ENCODE data around the gene NAA50.

Gene NAA50

DNA sequence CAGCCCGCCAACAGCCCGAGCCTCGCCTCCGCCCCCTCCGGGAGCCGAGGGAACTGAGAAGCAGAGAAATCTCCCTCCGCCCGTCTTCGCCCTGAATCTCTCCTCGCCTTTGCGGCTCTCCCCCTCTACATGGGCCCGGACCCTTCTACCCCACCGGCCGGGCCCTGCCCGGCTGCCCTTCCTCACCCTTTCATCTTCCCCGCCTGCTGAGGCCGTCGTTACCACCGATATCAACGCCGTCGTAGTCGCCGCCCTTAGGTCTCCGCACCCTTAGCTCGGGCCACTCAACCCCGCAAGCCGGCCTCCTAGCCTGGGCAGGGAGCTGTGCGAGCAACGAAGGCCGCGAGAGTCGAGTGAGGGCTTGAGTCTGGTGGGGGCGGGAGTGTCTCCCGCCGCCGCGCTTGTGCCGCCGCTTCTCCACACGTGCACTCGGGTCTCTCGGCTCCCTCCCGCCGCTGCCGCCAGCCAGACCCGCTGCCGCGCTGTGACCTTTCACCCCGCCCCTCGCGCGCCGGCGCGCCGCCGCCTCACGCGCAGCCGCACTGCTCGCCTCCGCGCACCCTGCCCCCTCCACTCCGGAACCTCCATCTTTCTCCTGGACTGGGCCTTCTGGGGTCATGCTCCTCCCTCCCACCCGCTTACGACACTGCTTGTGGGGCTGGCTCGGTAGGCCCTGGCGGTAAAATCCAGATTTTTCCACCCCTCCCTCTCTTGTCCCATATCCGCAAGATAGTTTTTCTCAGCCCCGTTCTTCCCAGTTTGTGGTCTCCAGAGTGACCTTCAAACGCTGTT is at the start of gene NAA50:
Gene NAA50, minus strand, starts transcription at position 494 of the 792 bp plus-strand sequence. Its CDS starts 300 bp downstream, at position 194.
- DNase-seq, result peak; percentile 82

DNA sequence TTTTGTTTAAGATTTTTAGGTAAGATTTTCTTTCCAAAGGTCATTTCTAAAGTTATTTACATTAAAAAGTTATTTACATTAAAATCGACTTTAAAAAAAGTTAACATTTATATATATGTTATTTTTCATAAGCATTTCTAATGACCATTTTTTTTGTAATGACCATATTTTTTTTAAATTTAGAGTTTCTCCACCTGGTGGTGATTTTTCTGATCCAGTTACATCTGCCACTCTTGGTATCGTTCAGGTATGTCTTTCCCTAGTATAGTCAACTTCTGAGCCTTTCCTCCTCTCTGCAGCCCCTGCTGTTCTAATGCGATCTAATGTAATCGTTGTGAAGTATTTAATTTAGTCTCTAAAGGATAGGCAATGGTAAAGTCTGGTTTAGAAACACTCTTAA is 49.6 kb upstream of the NAA50 start:
- DNase-seq, result no peak

DNA sequence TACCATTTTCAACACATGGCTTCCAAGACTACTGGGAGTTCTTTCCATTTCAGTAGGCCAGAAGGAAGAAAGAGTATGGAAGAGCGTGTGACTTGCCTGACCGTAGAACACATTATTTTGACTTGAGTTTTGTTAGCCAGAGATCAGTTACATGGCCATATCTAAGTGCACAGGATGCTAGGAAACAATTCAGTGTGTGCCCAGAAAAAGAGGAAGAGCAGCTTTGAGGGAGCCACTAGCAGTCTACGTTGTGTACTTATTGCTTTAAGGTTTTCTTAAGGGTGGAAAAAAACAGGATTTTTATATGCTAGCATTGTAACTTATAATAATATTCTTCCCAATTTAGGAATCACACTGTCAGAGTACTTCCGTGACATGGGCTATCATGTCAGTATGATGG is 48.5 kb upstream of the NAA50 start:
- DNase-seq, result no peak

DNA sequence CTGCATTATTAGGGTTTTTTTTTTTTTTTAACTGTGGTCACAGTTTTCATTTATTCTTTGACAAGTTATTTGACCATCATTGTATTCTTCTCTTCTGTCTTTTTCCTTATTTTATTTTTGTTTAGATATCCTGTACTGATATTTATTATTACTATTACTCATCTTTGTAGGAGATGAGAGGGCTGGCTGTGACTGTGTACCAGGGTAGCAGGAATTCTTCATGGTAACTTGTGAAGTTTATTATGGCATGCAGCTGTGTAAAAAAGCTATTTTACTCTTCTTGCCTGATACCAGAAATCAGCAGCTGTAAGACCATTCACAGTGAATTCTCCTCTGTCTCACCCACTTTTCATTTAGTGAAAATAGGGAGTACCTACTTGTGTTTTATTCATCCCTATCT is 45.3 kb upstream of the NAA50 start:
- DNase-seq, result no peak

DNA sequence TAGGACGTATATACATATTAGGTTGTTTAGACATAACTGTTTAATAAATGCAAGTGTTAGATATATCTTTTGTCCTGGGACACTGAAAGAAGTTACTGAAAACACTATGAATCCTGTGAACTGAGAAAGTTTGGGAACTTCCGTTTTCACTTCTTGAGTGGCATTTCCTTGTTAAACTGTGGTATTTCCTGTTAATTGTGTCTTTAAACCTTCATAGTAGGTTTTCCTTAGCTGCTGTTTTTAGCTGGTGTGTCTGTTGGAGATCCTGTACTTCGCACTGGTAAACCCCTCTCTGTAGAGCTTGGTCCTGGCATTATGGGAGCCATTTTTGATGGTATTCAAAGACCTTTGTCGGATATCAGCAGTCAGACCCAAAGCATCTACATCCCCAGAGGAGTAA is 37.9 kb upstream of the NAA50 start:
- DNase-seq, result no peak

DNA sequence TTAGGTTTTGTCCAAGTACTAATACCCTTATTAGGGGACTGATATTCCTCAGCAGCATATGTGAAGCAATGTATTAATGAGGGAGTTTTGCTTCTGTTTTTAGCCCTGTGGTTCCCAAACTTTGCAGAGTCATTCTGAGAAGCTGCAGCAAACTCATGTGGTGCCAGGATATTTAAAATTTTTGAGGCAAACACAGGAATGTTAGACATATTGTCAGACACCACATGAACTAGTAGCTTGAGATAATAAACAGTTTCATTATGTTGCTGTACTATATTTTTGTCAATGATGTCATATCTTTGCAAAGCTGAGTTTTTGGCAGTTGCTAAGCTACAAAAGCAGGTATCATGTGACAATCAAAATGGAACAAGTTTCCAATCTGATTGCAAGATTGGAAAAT is 37.4 kb upstream of the NAA50 start:
- no peak for DNase-seq

DNA sequence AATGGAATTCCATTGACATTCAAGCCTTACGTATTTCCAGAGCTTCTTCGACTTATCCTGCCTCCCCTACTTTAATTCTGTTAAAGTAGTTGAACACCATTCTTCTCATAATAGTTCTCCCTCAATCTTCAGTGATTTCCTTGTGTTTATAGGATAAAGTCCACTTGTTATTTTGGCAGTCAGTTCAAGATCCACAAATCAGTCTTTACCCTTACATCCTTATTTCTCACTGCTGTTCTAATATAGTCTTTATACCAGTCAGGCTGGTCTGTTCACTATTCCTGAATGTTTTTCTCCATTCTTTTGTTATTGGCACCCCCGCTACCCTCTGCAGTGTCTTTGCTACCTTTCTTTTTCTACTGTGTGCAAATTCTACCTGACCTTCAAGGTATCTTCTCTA is 30.5 kb upstream of the NAA50 start:
- DNase-seq, result no peak

DNA sequence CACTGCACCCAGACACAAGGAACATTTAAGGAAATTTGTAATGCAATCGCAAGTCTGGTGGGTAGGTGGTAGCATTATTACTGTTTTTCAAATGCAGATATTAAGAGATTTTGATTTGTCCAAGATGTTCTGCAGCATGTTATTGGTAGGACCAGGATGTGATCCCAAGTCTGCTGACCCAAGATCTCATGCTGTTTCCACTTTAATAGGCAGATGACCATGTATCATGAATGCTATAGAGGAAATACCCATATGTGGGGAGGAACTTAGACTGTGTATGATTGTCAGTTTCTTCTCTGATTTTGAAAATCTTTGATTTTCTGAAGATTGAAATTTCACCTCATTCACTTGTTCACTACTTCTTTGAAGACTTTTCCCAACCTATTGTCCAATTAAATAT is 29.5 kb upstream of the NAA50 start:
- DNase-seq, result no peak

DNA sequence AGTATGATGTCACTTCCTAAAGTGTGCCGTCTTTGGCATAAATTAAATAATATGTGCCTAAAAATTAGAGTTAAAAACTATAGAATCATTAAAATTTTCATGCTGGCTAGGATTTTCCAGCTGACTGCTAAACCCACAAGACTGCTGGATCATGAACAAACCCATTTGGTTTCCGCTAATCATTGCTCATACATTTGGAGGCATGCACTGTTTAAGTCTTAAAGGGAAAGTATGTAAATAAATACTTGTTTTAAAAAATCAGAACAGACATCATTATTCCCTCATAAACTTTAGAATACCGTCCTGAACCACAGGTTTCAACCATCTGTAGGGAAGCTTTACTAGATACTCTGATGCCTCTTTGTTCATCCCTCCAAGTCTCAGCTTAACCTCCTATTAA is 27.3 kb upstream of the NAA50 start:
- DNase-seq, result no peak

DNA sequence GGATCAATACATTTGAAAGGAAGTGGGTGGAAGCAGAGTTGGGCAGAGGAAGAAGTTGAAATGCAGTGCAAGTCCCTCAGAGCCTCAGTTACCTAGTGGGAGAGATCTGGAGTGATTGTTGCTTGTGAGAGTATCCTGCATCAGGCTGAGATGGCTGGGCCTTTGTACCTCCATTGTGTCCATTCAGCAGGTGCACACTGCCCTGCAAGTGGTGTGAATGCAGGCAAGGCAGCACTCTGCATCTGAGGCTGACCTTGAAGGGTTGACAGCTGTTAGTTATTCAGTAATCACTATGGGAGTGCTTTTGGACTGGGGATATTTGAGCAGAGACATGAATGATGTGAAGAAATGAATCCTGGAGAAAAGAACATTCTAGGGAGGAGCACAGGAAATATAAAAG is 25.9 kb upstream of the NAA50 start:
- no peak for DNase-seq

DNA sequence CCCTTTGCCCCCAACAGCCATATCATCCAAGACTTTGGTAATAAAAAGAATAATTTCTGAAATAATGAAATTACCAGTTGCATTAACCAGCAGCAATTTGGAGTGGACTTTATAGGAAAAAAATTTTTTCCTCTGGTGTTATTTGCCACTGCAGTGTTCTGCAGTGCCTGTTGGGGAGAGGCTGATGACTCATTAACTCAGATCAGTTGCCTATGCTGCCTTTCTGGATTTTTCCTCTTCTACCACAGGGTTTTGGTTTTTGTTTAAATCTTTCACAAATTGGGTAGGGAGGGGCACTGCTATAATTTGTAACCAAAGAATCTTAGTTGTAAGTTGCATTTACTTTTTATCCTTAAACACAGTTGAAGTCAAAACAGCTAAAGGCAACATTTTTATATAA is 23.5 kb upstream of the NAA50 start:
- no peak for DNase-seq

DNA sequence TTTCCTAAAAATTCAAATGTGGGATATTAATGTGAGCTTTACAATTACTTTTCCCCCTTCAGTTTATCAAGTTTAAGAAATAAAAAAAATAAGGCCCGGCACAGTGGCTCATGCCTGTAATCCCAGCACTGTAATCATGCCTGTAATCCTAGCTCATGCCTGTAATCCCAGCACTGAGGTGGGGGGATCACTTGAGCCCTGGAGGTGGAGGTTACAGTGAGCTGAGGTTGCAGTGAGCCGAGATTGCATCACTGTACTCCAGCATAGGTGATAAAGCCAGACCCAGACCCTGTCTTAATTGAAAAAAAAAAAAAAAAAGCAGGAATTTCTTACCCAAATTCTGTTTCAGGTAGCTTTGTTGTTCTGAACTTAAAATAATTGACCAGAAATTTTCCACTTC is 18.6 kb upstream of the NAA50 start:
- DNase-seq, result no peak

DNA sequence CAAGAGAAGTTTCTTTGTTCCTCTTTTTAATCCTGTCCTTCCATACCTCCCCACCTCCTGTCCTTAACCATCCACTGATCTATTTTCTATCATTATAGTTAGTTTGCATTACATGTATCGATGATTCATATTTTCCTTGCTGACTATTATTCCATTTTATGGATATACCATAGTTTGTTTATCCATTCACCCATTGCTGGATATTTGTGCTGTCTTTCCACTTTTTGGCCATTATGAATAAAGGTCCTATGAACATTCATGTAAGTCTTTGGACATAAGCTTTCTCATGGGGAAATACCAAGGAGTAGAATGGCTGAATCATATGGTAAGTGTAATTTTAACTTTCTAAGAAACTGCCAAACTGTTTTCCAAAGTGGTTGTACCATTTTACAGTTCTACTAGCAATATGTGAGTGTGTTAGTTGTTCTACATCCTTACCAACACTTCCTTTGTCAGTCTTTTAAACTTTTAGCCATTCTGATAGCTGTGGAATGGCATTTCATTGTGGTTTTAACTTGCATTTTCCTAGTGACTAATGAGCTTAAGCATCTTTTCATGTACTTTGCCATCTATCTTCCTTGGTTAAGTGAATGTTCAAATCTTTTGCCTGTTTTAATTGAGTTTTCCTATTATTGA is 12.5 kb upstream of the NAA50 start:
- DNase-seq, result no peak

DNA sequence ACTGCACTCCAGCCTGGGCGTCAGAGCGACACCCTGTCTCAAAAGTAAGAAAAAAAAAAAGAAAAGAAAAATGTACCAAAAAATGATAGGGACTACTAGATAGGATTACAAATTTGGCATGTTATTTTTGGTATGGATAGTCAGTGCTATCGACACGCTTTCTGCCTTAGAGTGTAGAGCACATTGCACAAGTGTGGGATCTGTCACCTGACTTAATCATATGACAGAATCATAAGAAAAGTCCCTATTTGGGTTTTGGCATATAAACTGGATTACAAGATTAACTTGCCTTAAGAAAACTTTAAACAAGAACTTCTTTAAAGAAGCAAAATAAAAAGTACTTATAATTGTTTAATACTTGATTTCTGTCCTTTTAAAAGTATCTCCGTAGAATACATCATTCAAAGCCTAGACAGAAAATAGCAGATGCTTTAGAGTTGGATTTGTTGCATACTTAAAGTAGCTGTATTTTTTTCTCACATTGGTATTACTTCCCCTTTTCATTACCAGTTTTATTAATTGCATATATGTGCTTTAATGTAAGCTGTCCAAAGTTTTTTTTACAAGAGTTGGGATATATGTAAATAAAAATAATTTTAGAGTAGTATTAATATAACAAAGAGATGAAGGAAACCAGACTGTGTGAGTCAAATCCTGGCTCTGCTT is 8.6 kb upstream of the NAA50 start:
- DNase-seq, result no peak

DNA sequence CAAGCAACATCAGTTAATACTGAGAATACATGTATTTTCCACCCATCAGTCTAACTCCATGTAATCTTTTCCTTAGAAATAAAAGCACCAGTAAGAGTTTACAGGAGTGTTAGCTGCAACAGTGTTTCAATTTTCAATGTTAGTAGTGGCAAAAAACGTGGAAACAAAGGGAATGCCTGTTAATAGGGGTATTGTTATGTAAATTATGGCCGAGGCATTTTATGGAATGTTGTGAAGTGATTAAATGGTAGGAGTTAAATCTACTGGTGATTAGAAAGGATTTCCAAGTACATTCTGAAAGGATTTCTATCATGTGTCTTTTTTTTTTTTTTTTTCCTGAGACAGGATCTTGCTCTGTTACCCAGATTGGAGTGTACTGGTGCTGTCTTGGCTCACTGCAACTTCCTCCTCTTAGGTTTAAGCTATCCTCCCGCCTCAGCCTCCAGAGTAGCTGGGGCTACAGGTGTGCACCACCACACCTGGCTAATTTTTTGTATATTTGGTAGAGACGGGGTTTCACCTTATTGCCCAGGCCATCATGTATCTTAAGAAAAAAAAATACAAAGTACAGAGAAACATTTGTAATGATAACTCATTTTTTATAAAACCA is 7.4 kb upstream of the NAA50 start:
- no peak for DNase-seq

DNA sequence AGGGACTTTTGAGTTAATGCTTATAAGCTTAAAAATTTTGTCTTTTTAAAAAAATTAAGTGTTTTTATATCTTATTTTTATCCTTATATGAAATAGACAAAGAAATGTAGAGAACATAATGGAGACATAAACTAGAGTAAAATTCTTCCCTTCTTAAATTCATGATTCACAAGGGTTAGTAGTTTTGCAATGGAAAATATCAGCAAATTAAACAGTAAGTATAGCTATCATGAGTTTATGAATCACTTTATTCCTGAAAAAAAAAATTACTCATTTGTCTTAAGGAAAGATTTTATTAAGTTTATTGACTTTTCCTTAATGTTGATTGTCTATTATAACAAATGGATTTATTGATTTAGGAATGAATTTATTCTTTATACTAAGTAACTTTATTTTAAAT is 5.1 kb upstream of the NAA50 start:
- DNase-seq, result no peak

DNA sequence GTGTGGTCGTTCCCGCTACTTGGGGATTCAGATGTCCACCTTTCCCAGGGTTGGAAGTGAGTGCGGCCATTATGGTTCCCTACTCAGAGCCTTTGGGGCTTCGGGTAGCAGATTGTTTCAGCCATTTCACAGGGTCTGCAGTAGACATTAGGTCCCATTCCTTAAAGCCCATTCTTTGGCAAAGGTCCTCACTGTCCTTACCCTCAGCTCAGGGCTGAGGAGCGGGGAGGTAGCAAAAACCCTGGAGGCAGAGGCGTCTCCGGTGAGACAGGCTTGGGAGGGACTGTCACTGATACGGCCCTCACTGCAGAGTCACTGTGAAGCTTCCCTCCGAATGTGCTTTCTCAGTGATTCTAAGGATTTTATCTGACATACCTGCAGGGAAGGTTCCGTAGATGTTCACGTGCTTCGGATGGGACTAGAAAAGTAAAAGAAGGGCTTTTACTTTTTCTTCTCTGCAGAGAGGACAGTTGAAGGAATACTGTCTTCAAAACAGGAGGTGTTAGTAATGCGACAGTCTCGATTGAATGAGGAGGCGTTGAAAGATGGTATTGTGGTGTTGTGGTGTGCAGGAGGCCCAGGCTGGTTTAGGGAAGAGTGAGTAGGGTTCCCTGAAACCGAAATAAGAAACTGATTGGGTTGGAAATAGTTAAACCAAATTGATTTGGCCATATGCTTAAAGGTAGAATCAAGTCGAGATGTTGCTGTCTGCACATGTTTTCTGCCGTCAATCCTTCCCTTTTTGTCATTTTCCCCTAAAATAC is 1.4 kb upstream of the NAA50 start:
- no peak for DNase-seq

DNA sequence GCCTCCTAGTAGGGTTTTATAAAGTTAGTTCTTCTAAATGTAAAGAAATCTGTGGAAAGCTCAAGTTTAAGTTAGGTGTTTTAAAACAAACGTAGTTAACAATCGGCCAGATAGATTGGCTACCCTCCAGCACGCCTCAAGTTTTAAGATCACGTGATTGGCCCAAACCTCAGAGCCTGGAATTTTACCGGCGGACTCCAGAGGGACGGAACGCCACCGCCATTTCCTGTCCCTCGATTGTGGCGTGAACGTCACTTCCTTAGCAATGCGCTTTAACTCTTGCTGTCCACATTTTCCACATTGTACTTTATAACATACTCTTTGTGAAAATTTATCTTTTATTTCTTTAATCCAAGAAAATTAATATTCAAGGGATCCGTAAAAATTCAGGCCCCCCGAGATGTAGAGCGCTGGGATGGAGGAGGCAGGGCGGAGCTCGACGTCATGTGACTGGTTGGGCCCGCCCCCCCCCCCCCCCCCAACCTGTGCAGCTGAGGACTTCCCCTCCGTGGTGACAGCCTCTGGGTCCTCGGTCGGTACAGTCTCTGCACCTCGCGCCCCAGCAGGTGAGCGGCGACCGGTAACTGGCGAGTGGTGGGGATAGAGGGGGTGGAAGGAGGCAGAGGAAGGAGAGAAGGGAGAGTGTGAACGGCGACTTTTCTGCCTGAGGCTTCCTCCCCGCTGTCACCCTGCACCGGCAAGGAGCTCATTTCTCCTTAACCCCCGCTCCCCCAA is 666 bp upstream of the NAA50 start, which contains the start of gene ATP6V1A:
Gene ATP6V1A, plus strand, starts transcription at position 488 of the 735 bp plus-strand sequence. CDS start 31,719 bp downstream, outside the sequence.
- DNase-seq, result peak; percentile 88

DNA sequence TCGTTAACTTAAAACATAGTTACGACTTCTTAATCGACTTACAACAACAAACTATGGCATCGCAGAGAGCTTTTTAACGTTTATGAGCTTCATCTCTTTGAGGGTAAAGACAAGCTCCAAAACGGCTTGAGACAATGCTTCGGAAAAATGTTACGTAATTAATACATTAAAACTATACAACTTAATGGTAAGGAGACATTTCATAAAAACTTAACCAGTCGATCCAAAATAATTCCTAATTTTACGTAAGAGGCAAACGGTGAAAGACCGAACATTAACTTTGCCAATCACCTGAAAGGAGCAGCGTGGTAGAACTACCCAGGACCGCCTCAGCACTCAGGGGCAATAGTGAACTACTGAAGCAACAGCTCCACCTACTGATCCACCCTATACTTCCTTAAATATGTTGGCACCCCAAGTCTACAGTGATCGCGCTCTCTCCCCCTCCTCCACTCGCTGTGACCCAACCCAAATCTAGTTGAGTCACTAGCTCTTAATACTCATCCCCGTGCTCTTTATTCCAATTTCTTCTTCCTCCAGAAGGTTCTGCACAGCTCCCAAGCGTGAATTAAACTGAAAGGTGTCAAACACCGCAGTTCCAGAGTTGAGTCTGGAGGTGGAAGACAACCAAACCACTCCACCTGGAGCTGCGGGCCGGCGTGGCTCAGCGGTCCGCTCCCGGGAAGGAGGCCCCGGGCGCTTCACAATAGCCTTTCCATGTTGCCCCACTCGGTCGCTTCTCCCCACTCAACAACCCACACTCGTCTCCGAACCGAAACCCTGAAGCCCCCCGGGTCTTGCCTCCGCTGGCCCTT is 901 bp downstream of the NAA50 start:
- DNase-seq, result peak; percentile 20

DNA sequence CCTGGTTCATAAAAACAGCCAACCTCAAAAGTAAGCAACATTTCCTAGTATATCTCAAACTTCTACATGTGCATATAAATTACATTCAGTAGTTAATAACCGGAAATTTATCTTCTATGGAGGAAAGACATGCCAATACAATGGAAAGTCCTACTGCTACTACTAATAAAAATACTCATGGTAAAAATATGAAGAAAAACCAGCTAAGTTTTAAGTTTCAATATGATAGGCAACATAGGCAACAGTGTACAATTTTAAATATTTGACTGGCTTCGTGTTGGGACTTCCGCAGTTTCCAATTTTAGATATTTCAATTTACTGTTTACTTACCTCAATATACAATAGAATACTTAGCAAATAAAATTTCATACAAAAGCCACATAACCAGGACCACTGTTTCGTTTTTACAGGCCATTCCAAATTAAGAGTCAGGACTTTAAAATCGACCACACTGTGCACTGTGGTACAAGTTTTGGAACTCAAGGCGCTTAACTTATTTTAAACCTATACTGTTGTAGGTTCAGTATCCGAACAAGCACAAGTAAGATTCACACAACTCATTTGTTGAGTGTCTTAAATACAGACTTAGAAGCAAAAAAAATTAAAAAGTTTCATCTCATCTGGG is 2.9 kb downstream of the NAA50 start:
- no peak for DNase-seq

DNA sequence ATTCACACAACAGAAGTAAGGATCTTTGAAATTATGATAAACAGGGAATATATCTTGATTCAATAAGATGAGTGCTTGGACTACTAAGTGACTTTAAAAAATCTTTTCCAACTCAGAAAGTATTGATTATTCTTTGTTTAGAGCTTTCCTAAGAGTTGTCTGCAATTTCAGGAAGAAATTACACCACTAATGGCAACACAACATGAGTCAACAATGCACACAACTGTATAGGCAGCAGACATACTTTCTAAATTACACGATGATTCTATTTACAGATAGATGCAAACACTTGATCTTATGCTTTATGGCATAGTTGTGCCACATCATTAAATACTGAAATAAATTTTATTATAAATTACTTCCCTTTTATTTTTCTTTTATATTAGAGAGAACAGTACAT is 4.4 kb downstream of the NAA50 start:
- no peak for DNase-seq

Data from NCI-H2227 treated with DMSO at 0.1 percent for 48 hours (cell line).